ENCODE data around the gene SGCA.

SGCA gene

GRCh38 chr17:50130559-50131305 lies 35.1 kb upstream of the SGCA start:
- no peak for TF ChIP-seq CTCF (IDR thresholded peaks at IDR 0.05)
- no peak for TF ChIP-seq ZFX (IDR thresholded peaks at IDR 0.05; ENCODE audit: borderline replicate concordance)
- H3K27ac ChIP-seq = no peak overlapping the region

- H3K27ac ChIP-seq = peak overlapping the region; percentile 44; the same call in 1 of the 2 replicates
- no peak for TF ChIP-seq CTCF (IDR thresholded peaks at IDR 0.05)
- TF ChIP-seq ZFX (IDR thresholded peaks at IDR 0.05; ENCODE audit: borderline replicate concordance) = no peak
Measured at GRCh38 chr17:50132104-50132794, 33.6 kb upstream of the SGCA start.

- peak overlapping the region; percentile 44; the same call in 1 of the 2 replicates for H3K27ac ChIP-seq
- TF ChIP-seq CTCF (IDR thresholded peaks at IDR 0.05) (no peak), ZFX (IDR thresholded peaks at IDR 0.05; ENCODE audit: borderline replicate concordance) (no peak)
Measured at GRCh38 chr17:50133028-50133768, 32.6 kb upstream of the SGCA start.

GRCh38 chr17:50133769-50134099 lies 32.1 kb upstream of the SGCA start:
- TF ChIP-seq CTCF (IDR thresholded peaks at IDR 0.05) (no peak), ZFX (IDR thresholded peaks at IDR 0.05; ENCODE audit: borderline replicate concordance) (no peak)
- H3K27ac ChIP-seq = no peak overlapping the region; the same call in 1 of the 2 replicates

GRCh38 chr17:50134206-50135110 lies 31.3 kb upstream of the SGCA start:
- no peak for TF ChIP-seq CTCF (IDR thresholded peaks at IDR 0.05)
- TF ChIP-seq ZFX (IDR thresholded peaks at IDR 0.05; ENCODE audit: borderline replicate concordance) = no peak
- H3K27ac ChIP-seq = no peak overlapping the region

- TF ChIP-seq CTCF (IDR thresholded peaks at IDR 0.05) (no peak), ZFX (IDR thresholded peaks at IDR 0.05; ENCODE audit: borderline replicate concordance) (no peak)
- no peak overlapping the region for H3K27ac ChIP-seq
Measured at GRCh38 chr17:50135316-50136095, 30.3 kb upstream of the SGCA start.
